Pulmonary artery endothelial cell (primary cell): ENCODE measurements around the gene FAM168A. TPM values are rescaled to one million over a fixed set of nuclear protein-coding genes. Genes with fewer than 3 reads are reported as not detected.

Experiments used
- DNase-seq: peaks from one replicate; pipeline ENCODE4 v3.0.0-alpha.2; 2011; ENCODE audit warnings: low read depth, low spot score
- total RNA-seq: library from RNA; depleted of rRNA; stranded (reverse); fragments of >200 nt; gene quantifications from 2 replicates; pipeline ENCODE4 v1.2.3, GENCODE V29; 2014

The FAM168A gene
- total RNA-seq, 1 donor from 2014 or later: 8.4 TPM

DNA sequence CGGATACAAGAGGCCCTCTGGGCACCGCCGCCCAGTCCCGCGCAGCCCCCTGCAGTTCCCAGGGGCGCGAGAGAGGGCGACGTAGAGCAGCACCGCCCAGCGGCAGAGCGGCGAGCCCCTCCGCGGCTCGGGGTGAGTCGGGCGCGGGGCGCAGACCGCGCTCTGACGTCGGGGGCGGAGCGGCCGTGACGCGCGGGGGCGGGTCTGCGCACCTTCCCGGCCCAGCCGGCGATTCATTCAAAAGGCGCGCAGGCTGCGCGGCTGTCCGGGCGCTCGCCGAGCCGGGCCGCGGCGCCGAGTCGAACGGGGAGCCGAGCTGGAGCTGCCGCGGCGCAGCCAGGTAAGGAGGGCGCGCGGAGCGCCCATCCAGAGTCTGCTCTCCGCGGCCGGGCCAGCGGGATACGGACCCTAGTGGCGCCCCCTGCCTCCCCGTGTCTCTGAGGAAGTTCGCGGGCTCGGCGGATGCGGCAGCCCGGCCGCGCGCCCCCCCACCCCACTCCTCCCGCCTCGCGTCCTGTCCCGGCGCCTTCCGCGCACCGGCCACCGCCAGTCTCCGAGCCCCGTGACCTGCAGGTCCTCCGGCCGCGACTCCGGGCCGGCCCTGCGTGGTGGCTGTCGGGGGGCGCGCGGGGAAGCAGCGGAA, 221.6 kb downstream of the FAM168A start, which contains the start of gene RELT:
Gene RELT, plus strand, starts transcription at position 240 of the 643 bp plus-strand sequence. CDS start 12,738 bp downstream, outside the sequence.
- DNase-seq: peak; percentile 52

DNA sequence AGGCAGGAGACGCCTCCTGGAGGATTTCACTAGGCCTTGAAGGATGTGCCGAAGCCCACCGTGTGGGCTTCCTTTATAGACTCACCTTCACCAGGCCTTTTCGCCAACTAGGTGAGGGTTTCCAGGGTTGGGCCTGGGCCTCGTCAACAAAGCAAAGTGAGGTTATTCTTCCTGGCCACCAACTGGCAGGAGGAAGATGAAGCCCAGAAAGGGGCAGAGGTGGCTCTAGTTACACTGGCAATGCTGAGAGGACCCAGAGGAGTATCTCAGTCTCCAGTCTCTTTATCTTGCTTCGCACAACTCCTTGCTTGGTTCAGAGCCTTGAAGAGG, 222.1 kb downstream of the FAM168A start:
- DNase-seq: no peak

DNA sequence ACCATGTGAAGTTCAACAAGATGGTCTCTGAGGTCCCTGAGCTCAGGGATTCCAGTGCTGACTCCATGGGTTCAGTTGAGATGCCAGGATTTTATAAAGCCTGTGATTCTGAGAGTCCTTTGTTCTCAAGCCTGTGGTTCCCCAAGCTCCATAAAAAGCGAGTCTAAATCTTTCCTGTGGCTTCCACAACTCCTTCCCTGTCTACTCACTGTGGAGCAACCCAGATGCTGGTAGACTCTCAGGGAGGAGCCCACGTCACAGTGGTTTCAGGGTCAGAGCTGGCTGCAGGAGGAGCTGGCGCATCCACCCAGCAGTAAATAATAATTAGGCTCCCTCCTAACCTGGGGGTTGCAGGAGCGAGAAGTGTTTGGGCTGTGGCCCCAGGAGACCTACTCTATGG, 223.8 kb downstream of the FAM168A start:
- DNase-seq: no peak

DNA sequence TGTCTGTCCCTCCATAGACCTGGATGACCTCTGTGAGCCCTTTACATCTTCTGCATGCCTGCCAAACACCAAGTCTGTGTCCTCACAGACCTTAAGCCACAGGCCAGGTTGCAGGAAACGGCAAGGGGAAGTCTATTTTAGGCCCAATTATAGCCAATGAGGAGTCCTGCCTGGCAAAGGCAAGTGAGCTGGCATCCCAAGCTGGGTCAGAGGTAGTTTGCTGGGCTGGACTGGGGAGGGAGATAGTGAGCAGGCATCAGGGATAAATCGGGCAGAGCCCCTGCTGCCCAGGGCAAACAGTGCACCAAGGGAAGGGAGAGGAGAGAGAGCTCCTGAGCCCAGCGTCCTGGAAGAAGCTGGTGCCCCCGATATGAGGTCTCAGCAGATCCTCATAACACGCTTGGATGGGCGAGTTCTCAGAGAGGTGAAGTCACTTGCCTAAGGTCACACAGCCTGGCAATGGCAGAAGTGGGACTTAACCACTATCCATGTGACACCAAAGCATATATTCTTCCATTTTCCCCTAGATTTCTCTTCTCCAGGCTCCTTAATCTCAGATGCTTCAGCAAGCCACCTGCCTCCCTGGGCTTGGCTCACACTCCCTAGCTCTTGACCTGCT, 225.4 kb downstream of the FAM168A start:
- DNase-seq: no peak

DNA sequence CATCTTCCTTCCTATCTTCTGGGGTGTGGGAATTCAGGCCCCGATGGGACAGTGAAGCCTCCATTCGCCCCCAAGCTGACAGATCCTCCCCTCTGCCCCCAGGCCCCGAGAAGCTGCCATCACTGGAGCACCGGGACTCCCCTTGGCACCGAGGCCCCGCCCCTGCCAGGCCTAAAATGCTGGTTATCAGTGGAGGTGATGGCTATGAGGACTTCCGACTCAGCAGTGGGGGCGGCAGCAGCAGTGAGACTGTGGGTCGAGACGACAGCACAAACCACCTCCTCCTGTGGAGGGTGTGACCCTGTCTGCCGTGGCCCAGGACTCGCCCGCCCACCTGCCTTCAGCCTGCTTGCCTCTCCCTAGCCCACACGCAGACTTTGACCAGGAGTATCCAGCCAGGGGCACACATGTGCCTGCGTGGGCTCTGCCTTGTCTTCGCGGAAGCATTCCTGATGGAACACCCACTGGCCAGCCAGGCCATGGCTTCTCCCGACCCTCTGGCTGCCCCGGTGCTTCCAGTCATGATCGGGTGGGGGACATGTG, 230.4 kb downstream of the FAM168A start:
- DNase-seq: no peak

DNA sequence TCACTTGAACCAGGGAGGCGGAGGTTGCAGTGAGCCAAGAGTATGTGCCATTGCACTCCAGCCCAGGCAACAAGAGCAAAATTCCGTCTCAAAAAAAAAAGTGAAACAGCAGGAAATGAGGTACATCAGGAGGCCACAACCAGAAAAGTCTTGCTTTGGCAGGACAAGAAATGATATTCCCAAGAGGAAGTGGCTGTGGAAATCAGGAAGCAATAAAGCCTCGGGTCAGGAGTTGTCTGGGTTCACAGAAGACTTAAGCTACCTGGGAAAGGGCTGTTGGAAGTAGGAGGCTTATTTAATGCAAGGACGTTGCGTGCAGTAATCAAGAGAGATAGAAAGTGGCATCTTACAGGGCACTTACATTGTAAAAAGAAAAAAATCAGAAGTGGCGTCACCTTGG, 231.0 kb downstream of the FAM168A start:
- DNase-seq: no peak

DNA sequence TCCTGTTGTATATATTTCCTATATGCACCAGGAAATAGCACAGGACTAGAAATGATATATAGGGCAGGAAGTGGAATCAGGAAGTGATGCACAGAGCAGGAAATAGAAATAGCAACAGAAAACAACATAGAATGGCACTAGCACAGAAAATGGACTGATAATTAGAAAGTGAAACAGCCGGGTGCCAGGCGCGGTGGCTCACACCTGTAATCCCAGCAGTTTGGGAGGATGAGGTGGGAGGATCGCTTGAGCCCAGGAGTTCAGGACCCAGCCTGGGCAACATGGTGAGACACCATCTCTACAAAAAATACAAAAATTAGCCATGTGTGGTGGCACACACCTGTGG, 231.7 kb downstream of the FAM168A start:
- no peak for DNase-seq

DNA sequence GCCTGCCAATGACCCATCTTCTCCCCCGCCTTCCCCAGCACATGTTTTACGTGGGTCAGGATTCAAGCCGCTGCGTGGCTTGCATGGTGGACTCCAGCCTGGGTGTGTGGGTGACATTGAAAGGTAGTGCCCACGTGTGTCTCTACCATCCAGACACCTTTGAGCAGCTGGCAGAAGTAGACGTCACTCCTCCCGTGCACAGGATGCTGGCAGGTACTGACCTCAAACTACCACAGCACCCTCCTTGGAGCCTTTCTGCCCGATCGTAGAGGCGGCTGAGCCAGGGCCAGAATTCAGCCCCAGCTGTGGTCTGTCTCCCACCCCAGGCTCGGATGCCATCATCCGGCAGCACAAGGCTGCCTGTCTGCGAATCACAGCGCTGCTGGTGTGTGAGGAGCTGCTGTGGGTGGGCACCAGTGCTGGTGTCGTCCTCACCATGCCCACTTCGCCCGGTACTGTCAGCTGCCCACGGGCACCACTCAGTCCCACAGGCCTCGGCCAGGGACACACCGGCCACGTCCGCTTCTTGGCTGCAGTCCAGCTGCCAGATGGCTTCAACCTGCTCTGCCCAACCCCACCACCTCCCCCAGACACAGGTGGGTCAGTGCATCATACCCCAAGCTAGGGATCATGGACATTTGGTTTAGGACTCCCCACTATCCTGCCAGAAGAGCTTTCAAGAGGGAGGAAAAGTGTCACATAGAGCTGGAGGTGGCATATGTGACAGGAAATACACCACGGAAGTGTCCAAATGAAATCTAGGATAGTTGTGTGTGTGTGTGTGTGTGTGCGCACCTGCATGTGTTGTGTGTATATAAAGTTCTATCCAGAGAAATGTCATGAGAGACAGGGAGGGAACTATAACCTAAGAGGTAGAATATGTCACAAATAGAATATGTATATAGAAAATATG, 232.3 kb downstream of the FAM168A start:
- no peak for DNase-seq

DNA sequence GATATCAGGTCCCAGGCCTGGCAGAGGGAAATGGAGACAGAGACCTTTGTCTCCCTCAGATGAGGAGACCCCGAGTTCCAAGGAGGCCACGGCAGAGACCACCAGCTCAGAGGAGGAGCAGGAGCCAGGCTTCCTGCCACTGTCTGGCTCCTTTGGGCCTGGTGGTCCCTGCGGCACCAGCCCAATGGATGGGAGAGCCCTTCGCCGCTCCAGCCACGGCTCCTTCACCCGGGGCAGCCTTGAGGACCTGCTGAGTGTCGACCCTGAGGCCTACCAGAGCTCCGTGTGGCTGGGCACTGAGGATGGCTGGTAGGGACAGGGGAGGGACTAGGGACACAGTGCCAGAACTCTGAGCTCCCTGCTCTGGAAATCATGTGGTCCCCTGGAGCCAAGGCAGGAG, 234.8 kb downstream of the FAM168A start:
- no peak for DNase-seq

DNA sequence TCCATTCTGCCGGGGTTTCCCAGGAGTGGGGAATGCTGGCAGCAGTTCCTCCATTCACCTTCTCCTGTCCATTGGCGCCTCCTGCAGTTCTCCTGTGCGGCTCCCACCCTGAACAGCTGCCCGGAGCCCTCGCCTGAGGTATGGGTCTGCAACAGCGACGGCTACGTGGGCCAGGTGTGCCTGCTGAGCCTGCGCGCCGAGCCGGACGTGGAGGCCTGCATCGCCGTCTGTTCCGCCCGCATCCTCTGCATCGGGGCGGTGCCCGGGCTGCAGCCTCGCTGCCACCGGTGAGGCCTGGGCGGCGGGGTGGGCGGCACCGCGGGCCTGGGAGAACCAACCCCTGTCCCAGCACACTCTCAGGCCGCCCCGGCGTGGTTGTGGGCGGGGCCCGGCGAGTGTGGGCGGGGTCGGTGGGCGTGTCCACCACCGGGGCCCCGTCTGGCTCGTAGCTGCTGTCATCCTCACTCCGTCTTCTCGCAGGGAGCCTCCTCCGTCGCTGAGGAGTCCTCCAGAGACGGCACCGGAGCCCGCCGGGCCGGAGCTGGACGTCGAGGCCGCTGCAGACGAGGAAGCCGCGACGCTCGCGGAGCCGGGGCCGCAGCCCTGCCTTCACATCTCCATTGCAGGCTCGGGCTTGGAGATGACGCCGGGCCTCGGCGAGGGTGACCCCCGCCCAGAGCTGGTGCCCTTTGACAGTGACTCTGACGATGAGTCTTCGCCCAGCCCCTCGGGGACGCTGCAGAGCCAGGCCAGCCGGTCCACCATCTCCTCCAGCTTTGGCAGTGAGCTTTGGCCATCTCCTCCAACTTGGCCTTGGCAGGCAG, 235.7 kb downstream of the FAM168A start:
- DNase-seq: no peak

DNA sequence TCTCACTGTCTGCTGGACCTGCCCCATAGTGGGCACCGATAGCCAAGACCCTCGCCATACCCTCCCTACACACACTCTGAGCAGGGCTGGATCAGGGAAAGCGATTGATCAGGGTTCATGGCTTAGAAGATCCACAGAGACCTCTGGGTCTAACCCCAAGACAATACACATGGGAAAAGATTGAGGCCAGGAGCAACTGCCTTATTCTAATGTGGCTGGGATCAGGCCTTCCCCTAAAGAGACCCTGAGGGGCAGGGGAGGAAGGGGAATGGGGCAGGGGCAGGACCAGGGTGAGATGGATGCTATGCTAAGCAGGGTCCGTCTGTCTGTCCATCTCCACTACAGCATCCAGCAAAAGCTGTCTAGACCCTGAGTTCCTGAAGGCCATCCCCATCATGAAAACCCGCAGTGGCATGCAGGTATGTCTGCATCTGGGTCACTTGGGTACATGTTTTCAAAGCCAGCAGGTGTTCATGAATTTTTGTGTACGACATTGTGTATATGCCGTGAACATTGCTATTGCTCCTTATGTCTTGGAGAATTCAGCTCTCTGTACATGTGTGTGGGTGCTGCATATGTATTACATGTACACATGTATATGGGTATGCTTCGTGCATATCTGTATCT, 237.1 kb downstream of the FAM168A start:
- no peak for DNase-seq

DNA sequence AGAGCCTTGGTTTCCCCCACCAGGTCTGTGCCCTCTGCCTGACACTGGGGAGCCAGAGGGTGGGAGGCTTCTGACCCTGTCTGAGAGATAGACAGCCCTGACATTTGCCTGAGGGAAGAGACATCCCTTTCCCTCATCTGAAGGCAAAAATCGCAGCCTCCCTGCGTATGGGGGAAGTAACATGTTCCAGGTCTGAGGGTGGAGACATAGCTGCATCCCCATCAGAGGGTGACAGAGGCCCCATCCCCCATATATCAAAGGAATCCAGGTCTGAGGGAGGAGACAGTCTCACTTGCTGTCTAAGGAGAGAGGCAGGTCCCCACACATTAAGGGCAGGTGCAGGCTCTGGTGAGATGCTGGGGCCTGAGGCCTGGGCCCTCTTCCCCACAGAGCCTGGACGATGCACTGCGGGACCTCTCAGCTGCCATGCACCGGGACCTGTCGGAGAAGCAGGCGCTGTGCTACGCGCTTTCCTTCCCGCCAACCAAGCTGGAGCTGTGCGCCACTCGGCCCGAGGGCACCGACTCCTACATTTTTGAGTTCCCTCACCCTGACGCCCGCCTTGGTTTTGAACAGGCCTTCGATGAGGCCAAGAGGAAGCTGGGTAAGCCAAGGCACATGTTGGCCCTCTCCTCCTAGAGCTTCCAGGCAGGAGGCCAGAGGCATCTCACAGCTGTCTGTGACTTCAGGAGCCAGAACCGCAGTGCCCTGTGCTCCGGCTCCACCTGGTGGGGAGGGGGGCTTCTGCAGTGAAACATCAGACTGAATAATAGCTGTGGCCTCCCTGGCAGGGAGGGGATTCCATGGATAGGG, 237.8 kb downstream of the FAM168A start:
- DNase-seq: no peak

DNA sequence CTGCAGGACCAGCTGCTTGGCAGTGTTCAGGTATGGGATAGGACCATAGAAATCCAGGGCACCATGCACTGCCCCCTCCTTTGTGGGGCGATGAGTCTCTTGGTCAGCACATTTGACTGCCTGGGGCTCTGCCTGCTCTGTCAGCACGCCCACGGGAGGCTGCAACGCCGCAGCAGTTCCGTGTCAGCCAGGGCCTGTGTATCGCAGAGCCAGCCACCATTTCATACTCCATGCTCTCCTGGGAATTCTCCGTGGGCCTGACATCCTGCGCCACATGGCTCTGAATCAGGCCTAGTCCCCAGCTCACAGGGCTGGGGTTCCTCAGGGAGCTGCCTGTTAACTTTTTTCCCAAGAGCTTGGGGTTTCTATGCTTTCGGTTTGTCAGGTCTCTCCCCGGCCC, 238.6 kb downstream of the FAM168A start:
- no peak for DNase-seq

DNA sequence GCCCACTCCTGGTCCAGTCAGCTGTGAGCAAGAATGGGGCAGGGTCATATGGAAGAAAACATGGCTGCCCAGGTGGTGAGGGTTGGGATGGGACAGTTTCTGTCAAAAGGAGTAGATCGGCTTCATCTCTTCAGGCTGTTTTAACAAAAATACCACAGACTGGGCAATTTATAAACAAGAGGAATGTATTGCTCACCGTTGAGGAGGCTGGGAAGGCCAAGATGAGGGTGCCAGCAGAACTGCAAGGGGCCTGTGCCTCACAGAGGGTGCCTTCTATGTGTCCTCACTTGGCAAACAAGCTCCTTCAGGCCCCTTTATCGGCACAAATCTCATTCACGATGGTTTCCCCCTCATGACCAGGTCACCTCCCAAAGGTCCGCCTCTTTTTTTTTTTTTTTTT, 239.8 kb downstream of the FAM168A start:
- no peak for DNase-seq

DNA sequence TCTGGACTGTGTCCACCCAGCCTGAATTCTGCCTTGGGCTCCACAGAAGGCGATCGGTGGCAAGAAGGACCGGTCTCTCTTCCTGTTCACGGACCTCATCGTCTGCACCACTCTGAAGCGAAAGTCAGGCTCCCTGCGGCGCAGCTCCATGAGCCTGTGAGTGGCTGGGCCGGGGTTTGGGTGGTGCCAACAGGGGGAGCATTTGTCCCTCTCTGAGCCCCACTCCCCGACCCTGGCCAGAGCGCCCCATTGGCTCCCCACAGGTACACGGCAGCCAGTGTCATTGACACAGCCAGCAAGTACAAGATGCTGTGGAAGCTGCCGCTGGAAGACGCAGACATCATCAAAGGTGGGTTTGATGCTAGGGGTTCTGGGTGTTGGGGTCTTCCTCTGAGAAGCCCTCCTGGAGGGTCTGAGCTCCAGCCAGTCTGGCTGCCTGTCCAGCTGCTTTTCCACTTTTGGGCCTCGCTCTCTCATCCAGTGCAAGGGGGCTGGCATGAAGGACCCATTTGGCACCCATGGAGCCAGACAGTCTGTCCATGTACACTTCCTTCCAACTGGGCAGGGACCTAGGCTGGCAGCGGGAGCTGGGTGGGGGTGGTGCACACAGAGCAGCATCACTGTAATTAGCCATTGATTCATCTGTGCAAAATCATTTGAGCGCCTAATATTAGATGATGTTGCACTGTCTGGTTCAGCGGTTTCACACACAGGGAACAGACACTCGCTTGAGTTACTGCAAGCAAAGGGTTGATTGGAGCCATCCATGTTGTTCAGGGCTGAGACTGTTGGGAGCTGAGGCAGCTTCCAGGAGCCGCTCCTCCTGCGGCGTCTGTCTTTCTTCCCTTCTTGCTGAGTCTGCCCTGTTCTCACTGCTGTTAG, 240.7 kb downstream of the FAM168A start:
- DNase-seq: no peak

DNA sequence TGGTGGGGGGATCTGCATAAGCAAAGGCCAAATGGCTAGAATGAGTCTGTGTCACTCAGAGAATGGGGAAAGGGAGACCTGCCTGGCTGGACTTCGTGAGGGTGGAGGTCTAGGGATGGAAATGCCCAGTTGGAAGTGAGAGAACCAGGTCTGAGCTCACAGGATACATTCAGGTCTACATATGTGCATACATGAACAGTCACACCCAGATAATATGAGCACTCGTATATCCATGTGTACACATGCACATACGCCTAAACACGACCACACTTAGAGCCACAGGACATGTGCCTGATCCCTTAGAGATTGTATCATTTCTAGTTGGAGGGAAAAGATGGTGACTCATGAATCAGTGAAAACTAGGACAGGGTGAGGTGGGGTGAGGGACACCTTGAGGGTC, 242.8 kb downstream of the FAM168A start:
- no peak for DNase-seq

DNA sequence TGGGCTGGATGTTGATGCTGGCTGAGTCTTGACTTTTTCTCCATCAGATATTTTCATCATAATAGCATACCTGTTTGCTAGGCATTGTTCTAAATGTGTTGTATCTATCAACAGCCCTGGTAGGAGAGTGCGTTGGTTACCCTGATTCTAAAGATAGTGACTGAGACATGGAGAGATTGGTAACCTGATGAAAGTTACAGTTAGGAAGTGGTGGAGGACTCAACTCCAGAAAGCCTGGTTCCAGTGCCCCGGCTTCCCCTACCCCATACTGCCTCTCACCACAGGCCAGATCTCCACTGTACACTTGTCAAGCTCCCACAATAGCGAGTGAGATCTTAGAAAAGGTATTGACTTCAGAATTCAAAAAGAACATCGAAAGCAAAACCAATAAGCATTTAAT, 244.5 kb downstream of the FAM168A start:
- DNase-seq: no peak

DNA sequence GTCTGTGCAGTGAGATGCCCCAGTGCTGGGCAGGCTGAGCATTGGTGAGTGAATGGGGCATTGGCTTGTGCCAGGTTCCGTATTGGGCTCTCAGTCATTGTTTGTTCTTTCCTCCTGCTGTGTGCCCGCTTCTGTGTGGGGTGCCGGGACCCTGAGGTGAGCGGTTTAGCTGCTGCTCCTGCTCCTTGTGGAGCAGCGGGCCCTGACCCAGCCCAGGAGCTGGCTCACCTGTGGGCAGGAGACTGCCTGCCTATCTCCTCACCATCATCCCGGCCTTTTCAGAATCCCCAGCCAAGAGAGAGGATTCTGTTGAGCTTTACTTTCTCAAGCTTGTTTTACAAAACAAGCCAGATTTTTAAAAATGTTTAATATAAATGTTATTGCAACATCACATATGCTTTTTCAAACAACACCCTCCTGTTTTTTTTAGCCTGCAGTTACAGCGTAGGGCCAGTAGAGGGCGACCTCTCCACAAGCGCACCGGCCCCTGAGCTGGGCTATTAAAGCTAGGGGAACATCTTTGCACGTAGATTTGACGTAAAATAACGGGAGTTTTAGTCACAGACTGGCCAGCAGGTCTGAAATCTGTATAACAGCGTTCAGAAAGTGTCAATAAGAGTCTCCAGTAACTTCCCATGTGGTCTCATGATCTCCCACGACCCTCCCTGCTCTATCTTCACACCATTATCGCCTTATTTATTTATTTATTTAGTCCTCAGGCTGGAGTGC, 246.8 kb downstream of the FAM168A start:
- peak; percentile 19 for DNase-seq
